Posterior vena cava (tissue), 2 donors: ENCODE results near the gene FITM2. TPM values are rescaled to one million over a fixed set of nuclear protein-coding genes. Genes with fewer than 3 reads are reported as not detected.

Experiments used
- total RNA-seq, 2 donors: library from RNA; stranded (reverse); fragmentation: NEBNext Ultra II Directional; extraction: Animal tissue kit (Norgen Biotek cat#: 25700); gene quantifications; one replicate each; pipeline ENCODE4 v1.2.1, GENCODE V29; 2021
- donor health status: DM: yes; HTN: yes; CAD: no.
- donor health status: DM: yes; HTN: yes; CAD: no.

FITM2 gene
- total RNA-seq, 2 donors from 2014 or later: 8.0 to 10.6 TPM

Other genes with a start within 250 kb of the FITM2 start
- gene JPH2, start 124.0 kb downstream of the FITM2 start, total RNA-seq: 100 to 1,000 TPM; 121 to 130 TPM
- 10 to 100 TPM; 24.3 to 27.3 TPM for gene OSER1, start 100.4 kb downstream of the FITM2 start, total RNA-seq
- not detected for gene GDAP1L1, start 63.9 kb downstream of the FITM2 start, total RNA-seq
- gene R3HDML, start 25.8 kb upstream of the FITM2 start, total RNA-seq: not detected
- gene HNF4A, start 44.5 kb upstream of the FITM2 start, total RNA-seq: not detected
- 10 to 100 TPM; 11.8 to 14.3 TPM for gene TTPAL, start 164.7 kb upstream of the FITM2 start, total RNA-seq
- 100 to 1,000 TPM in 1 of 2 donors, 10 to 100 TPM in 1; 95.0 to 104 TPM for gene SERINC3, start 210.9 kb upstream of the FITM2 start, total RNA-seq